Suprapubic skin (tissue), 4 donors: ENCODE data around the gene KRT78. TPM values are rescaled to one million over a fixed set of nuclear protein-coding genes. Genes with fewer than 3 reads are reported as not detected.

Experiments used
- DNase-seq, 2 donors: peaks; one replicate each; pipeline ENCODE4 v3.0.0-alpha.2; 2019; ENCODE audit warnings: low spot score in 2 of 2
- H3K27ac ChIP-seq: fragments of 200-600 bp; sonication (generic); one replicate; pipeline ENCODE4 v1.5.1; 2019
- H3K27me3 ChIP-seq: fragments of 200-600 bp; sonication (generic); one replicate; pipeline ENCODE4 v1.5.1; 2019
- H3K36me3 ChIP-seq: fragments of 200-600 bp; sonication (generic); one replicate; pipeline ENCODE4 v1.5.1; 2019
- H3K4me1 ChIP-seq: fragments of 200-600 bp; sonication (generic); one replicate; pipeline ENCODE4 v1.5.1; 2019
- H3K4me3 ChIP-seq: fragments of 200-600 bp; sonication (generic); one replicate; pipeline ENCODE4 v1.5.1; 2019; ENCODE audit warnings: mild to moderate bottlenecking
- H3K9me3 ChIP-seq: fragments of 200-600 bp; sonication (generic); one replicate; pipeline ENCODE4 v1.5.1; 2019
- CTCF ChIP-seq, 2 donors: fragments of 200-600 bp in 1 of 2; fragments of 450-650 bp in 1 of 2; sonication (generic) in 1 of 2; IDR thresholded peaks; one replicate each; pipeline ENCODE4 v1.5.1; 2016 to 2019; ENCODE audit warnings: antibody characterized with exemption in 2 of 2, mild to moderate bottlenecking in 1 of 2, moderate library complexity in 1 of 2
- EP300 ChIP-seq: sonication (generic); formaldehyde crosslinking; IDR thresholded peaks from one replicate; pipeline ENCODE4 v1.6.1; 2017; ENCODE audit warnings: antibody characterized with exemption
- POLR2A ChIP-seq, 2 donors: fragments of 450-650 bp; IDR thresholded peaks; one replicate each; pipeline ENCODE4 v1.6.1; 2017; ENCODE audit warnings: antibody characterized with exemption in 2 of 2, mild to moderate bottlenecking in 2 of 2, moderate library complexity in 2 of 2
- POLR2AphosphoS5 ChIP-seq, 3 donors: sonication (generic); formaldehyde crosslinking; IDR thresholded peaks; one replicate each; pipeline ENCODE4 v1.6.1; 2017; ENCODE audit warnings: antibody characterized with exemption in 3 of 3
- WGBS: methylation state at CpG from one replicate; pipeline ENCODE4 v1.1.5; 2018; 5-methylcytosine and 5-hydroxymethylcytosine counted together
- total RNA-seq, 4 donors: library from RNA; depleted of rRNA; stranded (reverse); fragments of >200 nt; gene quantifications; one replicate each; pipeline ENCODE4 v1.1.0, GENCODE V29; 2016

KRT78 gene
- total RNA-seq, 4 donors from 2014 or later: 48.9 to 115 (median 80.0) TPM

GRCh38 chr12:52806169-52806811 is 42.5 kb downstream of the KRT78 start:
- Histone ChIP-seq H3K9me3 (no peaks in the 10 kb centered on the region), H3K36me3 (no peaks in the 10 kb centered on the region), H3K4me3 (no peak overlapping the region), H3K4me1 (no peaks in the 10 kb centered on the region), H3K27ac (no peak overlapping the region), H3K27me3 (peaks cover 2% of the 10 kb centered on the region)
- WGBS: 98% methylated on average over 3 of the region's 3 CpGs
- no peak for TF ChIP-seq EP300
- no peak for TF ChIP-seq CTCF (IDR thresholded peaks at IDR 0.05)
- TF ChIP-seq POLR2AphosphoS5 (IDR thresholded peaks at IDR 0.05): no peak
- no peak for TF ChIP-seq POLR2A (IDR thresholded peaks at IDR 0.05)
- DNase-seq: no peak

- TF ChIP-seq POLR2AphosphoS5 (IDR thresholded peaks at IDR 0.05): no peak
- TF ChIP-seq POLR2A (IDR thresholded peaks at IDR 0.05): no peak
- TF ChIP-seq CTCF (IDR thresholded peaks at IDR 0.05): no peak
- no peak for TF ChIP-seq EP300
- H3K9me3 ChIP-seq: no peaks in the 10 kb centered on the region
- WGBS: 79% methylated on average over 3 of the region's 3 CpGs
- H3K27me3 ChIP-seq: peaks cover 2% of the 10 kb centered on the region
- no peak overlapping the region for H3K27ac ChIP-seq
- no peak overlapping the region for H3K4me3 ChIP-seq
- no peaks in the 10 kb centered on the region for H3K36me3 ChIP-seq
- DNase-seq: no peak
- no peaks in the 10 kb centered on the region for H3K4me1 ChIP-seq
These were observed 43.1 kb downstream of the KRT78 start for GRCh38 chr12:52805739-52806138.

GRCh38 chr12:52805000-52805399 is 43.8 kb downstream of the KRT78 start:
- 43% methylated on average over 1 of the region's 1 CpG for WGBS
- H3K4me1 ChIP-seq: no peaks in the 10 kb centered on the region
- peaks cover 2% of the 10 kb centered on the region for H3K27me3 ChIP-seq
- no peak overlapping the region for H3K27ac ChIP-seq
- TF ChIP-seq POLR2AphosphoS5 (IDR thresholded peaks at IDR 0.05) (no peak), EP300 (no peak), POLR2A (IDR thresholded peaks at IDR 0.05) (no peak), CTCF (IDR thresholded peaks at IDR 0.05) (no peak)
- no peaks in the 10 kb centered on the region for H3K9me3 ChIP-seq
- DNase-seq: no peak
- no peak overlapping the region for H3K4me3 ChIP-seq
- H3K36me3 ChIP-seq: no peaks in the 10 kb centered on the region

- TF ChIP-seq POLR2A (IDR thresholded peaks at IDR 0.05) (no peak), EP300 (no peak), CTCF (IDR thresholded peaks at IDR 0.05) (no peak), POLR2AphosphoS5 (IDR thresholded peaks at IDR 0.05) (no peak)
- DNase-seq: no peak
- 79% methylated on average over 6 of the region's 6 CpGs for WGBS
- Histone ChIP-seq H3K9me3 (no peaks in the 10 kb centered on the region), H3K36me3 (no peaks in the 10 kb centered on the region), H3K4me1 (no peaks in the 10 kb centered on the region), H3K27me3 (no peaks in the 10 kb centered on the region), H3K27ac (no peak overlapping the region), H3K4me3 (no peak overlapping the region)
These were observed 46.4 kb downstream of the KRT78 start for GRCh38 chr12:52802442-52802841.

GRCh38 chr12:52801773-52802172 is 47.0 kb downstream of the KRT78 start:
- no peaks in the 10 kb centered on the region for H3K9me3 ChIP-seq
- no peaks in the 10 kb centered on the region for H3K36me3 ChIP-seq
- H3K4me3 ChIP-seq: no peak overlapping the region
- no peak overlapping the region for H3K27ac ChIP-seq
- no peak for DNase-seq
- H3K4me1 ChIP-seq: no peaks in the 10 kb centered on the region
- WGBS: 63% methylated on average over 3 of the region's 3 CpGs
- TF ChIP-seq POLR2AphosphoS5 (IDR thresholded peaks at IDR 0.05) (no peak), CTCF (IDR thresholded peaks at IDR 0.05) (no peak), EP300 (no peak), POLR2A (IDR thresholded peaks at IDR 0.05) (no peak)
- no peaks in the 10 kb centered on the region for H3K27me3 ChIP-seq
